ENCODE results near the gene GPR39.

The GPR39 gene

DNA sequence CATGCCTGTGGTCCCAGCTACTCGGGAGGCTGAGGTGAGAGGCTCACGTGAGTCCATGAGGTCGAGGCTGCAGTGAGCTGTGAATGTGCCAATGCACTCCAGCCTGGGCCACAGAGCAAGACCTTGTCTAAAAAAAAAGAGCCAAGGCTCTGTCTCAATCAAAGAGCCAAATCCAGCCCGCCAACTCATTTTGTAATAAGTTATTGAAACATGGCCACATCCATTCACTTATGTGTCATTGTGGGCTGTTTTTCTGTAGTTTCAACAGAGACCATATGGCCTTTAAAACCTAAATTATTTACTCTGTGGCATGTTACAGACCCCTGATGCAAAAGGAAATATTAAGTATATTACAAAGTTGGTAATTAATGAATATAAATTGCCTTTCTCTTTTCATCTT is 60.8 kb downstream of the GPR39 start:
- TF ChIP-seq, protein P1, sequence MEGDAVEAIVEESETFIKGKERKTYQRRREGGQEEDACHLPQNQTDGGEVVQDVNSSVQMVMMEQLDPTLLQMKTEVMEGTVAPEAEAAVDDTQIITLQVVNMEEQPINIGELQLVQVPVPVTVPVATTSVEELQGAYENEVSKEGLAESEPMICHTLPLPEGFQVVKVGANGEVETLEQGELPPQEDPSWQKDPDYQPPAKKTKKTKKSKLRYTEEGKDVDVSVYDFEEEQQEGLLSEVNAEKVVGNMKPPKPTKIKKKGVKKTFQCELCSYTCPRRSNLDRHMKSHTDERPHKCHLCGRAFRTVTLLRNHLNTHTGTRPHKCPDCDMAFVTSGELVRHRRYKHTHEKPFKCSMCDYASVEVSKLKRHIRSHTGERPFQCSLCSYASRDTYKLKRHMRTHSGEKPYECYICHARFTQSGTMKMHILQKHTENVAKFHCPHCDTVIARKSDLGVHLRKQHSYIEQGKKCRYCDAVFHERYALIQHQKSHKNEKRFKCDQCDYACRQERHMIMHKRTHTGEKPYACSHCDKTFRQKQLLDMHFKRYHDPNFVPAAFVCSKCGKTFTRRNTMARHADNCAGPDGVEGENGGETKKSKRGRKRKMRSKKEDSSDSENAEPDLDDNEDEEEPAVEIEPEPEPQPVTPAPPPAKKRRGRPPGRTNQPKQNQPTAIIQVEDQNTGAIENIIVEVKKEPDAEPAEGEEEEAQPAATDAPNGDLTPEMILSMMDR (conservative IDR thresholded peaks at IDR 0.05) = no peak

DNA sequence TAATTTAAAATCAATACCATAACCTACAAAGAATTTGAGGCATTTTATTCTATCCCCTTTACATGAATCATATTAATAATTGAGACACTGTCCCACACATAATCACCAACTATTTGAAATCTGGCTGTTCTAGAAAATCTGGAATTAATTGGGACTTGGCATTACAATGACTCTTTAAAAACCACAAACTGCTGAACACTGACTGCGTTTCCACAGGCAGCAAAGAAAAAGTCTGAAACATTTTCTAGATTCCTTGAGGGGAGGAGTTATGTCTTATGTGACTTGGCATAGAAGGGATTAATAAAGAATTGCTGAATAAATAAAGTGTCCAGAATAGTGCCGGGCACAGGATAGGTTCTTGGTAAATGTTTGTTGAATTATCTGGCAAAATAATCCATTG is 61.4 kb downstream of the GPR39 start:
- H3K27ac ChIP-seq = no peak overlapping the region
- TF ChIP-seq ZFX (IDR thresholded peaks at IDR 0.05) = no peak
- TF ChIP-seq, protein P1 (conservative IDR thresholded peaks at IDR 0.05) = no peak

More for the DNA sequence above, 60.8 kb downstream of the GPR39 start:
- H3K27ac ChIP-seq = no peak overlapping the region

DNA sequence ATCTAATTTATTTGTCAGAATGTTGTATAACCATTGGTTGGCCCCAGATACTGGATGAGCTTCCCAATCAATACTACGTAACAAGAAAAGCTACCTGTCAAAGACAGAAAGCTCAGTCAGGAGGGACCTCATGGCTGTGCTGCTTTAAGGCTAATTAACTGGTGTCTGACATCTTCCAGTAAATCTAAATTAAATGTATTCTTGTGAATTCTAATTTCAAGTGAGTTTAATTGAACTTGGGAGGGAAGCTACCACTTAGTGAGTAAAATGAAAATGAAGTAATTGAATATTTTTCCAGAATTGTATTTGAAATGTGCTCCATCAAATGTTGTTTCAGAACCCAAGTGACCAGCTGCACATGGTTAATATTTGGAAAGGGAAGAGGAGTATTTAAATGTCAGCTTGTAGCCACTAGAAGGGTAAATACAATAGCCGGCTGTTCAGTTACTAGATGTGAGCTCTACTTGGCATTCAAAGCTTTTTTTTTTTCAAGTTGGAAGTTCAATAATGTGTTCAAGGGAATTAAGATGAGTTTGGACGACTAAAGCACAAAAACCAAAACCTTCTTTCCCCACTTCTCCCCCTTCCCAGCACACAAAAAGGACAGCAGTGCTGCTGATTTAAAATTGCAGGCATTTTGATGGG is 62.0 kb downstream of the GPR39 start:
- no peak overlapping the region for H3K27ac ChIP-seq
- TF ChIP-seq, protein P1 (conservative IDR thresholded peaks at IDR 0.05) = no peak
- TF ChIP-seq ZFX (IDR thresholded peaks at IDR 0.05) = no peak

DNA sequence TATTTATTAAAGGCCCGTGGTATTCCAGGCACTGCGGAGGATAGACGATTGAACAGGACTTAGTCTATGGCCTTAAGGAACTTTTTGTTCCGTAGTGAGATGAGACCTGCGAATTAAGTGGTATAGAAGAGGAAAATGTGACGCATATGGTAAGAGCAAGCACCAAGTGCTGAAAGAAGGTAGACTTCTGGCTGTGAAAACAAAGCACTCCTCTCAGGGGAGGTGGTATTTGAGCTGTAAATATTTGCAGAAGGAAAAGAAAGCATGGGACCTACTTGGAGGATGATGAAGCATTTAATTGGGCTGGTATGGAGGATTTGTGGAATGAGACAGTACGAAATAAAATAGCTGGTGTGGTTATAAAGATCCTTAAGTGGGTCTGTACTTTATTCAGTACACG is 62.5 kb downstream of the GPR39 start:
- H3K27ac ChIP-seq = no peak overlapping the region
- no peak for TF ChIP-seq ZFX (IDR thresholded peaks at IDR 0.05)
- TF ChIP-seq, protein P1 (conservative IDR thresholded peaks at IDR 0.05) = no peak

DNA sequence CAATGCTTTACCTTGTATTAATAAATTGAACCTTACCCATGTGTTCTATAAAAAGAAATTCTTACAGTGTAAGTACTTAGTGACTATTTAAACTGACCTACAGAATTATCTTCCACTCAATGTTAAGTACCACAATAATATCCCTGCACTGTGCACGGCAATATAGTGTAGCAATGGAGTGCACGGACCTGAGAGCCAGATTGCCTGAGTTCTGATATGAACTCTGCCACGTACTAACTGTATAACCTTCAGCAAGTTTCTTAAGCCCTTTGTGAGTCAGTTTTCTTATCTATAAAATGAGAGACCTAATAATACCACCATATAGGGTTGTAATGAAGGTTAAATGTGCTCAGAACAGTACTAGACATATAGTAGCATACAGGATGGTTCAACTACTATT is 66.2 kb downstream of the GPR39 start:
- H3K27ac ChIP-seq = no peak overlapping the region
- TF ChIP-seq, protein P1 (conservative IDR thresholded peaks at IDR 0.05) = no peak

DNA sequence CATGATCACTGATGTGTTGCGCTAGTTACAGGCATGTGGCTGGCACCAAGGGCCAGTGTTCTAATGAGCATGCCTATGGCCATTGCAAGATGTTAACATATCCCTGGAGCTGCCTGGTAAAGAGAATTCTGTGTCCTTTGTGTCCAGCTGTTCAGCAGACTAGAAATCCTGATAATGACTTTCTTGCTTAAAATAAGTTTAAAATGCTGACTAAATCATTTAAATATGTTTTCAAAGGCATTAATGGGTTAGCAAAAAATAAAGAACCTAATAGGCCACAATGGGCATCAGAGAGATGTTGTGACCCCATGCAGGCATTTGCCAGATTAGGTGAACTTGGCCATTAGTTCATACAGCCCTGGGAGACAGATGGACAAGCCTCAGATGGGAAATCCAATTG is 67.5 kb downstream of the GPR39 start:
- TF ChIP-seq, protein P1 (conservative IDR thresholded peaks at IDR 0.05) = no peak
- TF ChIP-seq ZFX (IDR thresholded peaks at IDR 0.05) = no peak
- no peak overlapping the region for H3K27ac ChIP-seq

DNA sequence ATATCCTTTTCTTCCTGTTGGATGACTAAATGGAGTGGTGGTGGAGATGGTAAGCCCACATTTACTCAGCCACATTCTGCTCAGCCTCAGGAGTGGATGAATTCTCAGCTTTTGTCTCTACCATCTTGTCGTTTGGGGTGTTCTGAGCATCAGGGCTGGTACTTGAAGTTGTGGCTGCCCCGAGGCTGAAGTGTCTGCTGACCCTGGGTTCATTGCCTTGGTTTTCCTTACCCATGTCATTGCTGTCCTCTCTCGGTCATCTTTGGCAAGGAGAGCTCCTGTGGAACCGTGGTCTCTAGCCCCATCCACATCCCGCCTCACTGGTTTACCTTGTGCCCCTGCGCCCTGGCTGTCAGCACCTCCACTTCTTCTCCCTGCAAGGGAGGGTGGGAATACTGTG is 71.9 kb downstream of the GPR39 start:
- H3K27ac ChIP-seq = no peak overlapping the region
- TF ChIP-seq, protein P1 (conservative IDR thresholded peaks at IDR 0.05) = no peak
- no peak for TF ChIP-seq ZFX (IDR thresholded peaks at IDR 0.05)

Measured in C4-2B (cell line).